Measurements from ENCODE around the gene CAPN12. TPM values are rescaled to one million over a fixed set of nuclear protein-coding genes. Genes with fewer than 3 reads are reported as not detected.

CAPN12 gene
- total RNA-seq, 3 donors from 2014 or later, result 0.16 to 9.2 (median 4.1) TPM

GRCh38 chr19:38712161-38712748 is 32.0 kb downstream of the CAPN12 start:
- H3K4me1 ChIP-seq, result peaks cover 24 to 32% of the 10 kb centered on the region in 2 donors
- no peaks in the 10 kb centered on the region for H3K27me3 ChIP-seq
- DNase-seq (ENCODE audit: low spot score in 2 of 2), result no peak
- peaks cover 7% of the 10 kb centered on the region for H3K36me3 ChIP-seq
- intact Hi-C loops (cut with DNase I; ENCODE audit: low total_unique reads), result no loop called here
- TF ChIP-seq POLR2AphosphoS5 (IDR thresholded peaks at IDR 0.05) (no peak), POLR2A (IDR thresholded peaks at IDR 0.05) (no peak), CTCF (IDR thresholded peaks at IDR 0.05) (no peak)
- H3K9me3 ChIP-seq, result no peaks in the 10 kb centered on the region
- no peak overlapping the region for H3K4me3 ChIP-seq
- H3K27ac ChIP-seq, result peak overlapping the region; percentile 77 to 86

GRCh38 chr19:38711726-38712153 is 32.5 kb downstream of the CAPN12 start:
- Histone ChIP-seq H3K36me3 (peaks cover 6% of the 10 kb centered on the region), H3K4me1 (peaks cover 30 to 32% of the 10 kb centered on the region in 2 donors), H3K9me3 (no peaks in the 10 kb centered on the region), H3K27me3 (no peaks in the 10 kb centered on the region), H3K27ac (peak overlapping the region; percentile 77 to 86), H3K4me3 (no peak overlapping the region)
- TF ChIP-seq CTCF (IDR thresholded peaks at IDR 0.05) (no peak), POLR2AphosphoS5 (IDR thresholded peaks at IDR 0.05) (peak in 1 of 3 donors; percentile 37)
- peak in 1 of 2 donors; percentile 75 for DNase-seq (ENCODE audit: low spot score in 2 of 2)
- intact Hi-C loops (cut with DNase I; ENCODE audit: low total_unique reads), result no loop called here

- intact Hi-C loops (cut with DNase I; ENCODE audit: low total_unique reads), result no loop called here
- TF ChIP-seq POLR2AphosphoS5 (IDR thresholded peaks at IDR 0.05) (no peak), POLR2A (IDR thresholded peaks at IDR 0.05) (no peak), CTCF (IDR thresholded peaks at IDR 0.05) (no peak)
- Histone ChIP-seq H3K27ac (peak overlapping the region; percentile 77 to 86), H3K4me1 (peaks cover 30 to 32% of the 10 kb centered on the region in 2 donors), H3K4me3 (no peak overlapping the region), H3K36me3 (peaks cover 6% of the 10 kb centered on the region), H3K27me3 (no peaks in the 10 kb centered on the region), H3K9me3 (no peaks in the 10 kb centered on the region)
- DNase-seq (ENCODE audit: low spot score in 2 of 2), result no peak
Measured at GRCh38 chr19:38710928-38711725, 33.1 kb downstream of the CAPN12 start.

GRCh38 chr19:38710416-38710702 is 33.9 kb downstream of the CAPN12 start:
- no peaks in the 10 kb centered on the region for H3K9me3 ChIP-seq
- H3K27ac ChIP-seq, result peak overlapping the region; percentile 63 to 86
- H3K27me3 ChIP-seq, result no peaks in the 10 kb centered on the region
- TF ChIP-seq CTCF (IDR thresholded peaks at IDR 0.05) (no peak), POLR2AphosphoS5 (IDR thresholded peaks at IDR 0.05) (no peak), POLR2A (IDR thresholded peaks at IDR 0.05) (no peak)
- intact Hi-C loops (cut with DNase I; ENCODE audit: low total_unique reads), result no loop called here
- DNase-seq (ENCODE audit: low spot score in 2 of 2), result no peak
- no peak overlapping the region for H3K4me3 ChIP-seq
- H3K36me3 ChIP-seq, result peaks cover 6% of the 10 kb centered on the region
- peaks cover 30 to 32% of the 10 kb centered on the region in 2 donors for H3K4me1 ChIP-seq

GRCh38 chr19:38709671-38710415 is 34.4 kb downstream of the CAPN12 start:
- intact Hi-C loops (cut with DNase I; ENCODE audit: low total_unique reads), result no loop called here
- H3K4me3 ChIP-seq, result no peak overlapping the region
- TF ChIP-seq CTCF (IDR thresholded peaks at IDR 0.05), result no peak
- TF ChIP-seq POLR2AphosphoS5 (IDR thresholded peaks at IDR 0.05), result no peak
- no peak for TF ChIP-seq POLR2A (IDR thresholded peaks at IDR 0.05)
- H3K9me3 ChIP-seq, result no peaks in the 10 kb centered on the region
- DNase-seq (ENCODE audit: low spot score in 2 of 2), result no peak
- peak overlapping the region; percentile 63 to 86 for H3K27ac ChIP-seq
- H3K36me3 ChIP-seq, result peaks cover 6% of the 10 kb centered on the region
- no peaks in the 10 kb centered on the region for H3K27me3 ChIP-seq
- peaks cover 30 to 32% of the 10 kb centered on the region in 2 donors for H3K4me1 ChIP-seq
